SJCRH30 (cell line): ENCODE data around the gene ATG4C. TPM values are rescaled to one million over a fixed set of nuclear protein-coding genes. Genes with fewer than 3 reads are reported as not detected.
A peak's percentile ranks its signal among the peaks of the same experiment; 100 is the strongest.
"Not testable (repeated sequence)": the region's sequence is repeated elsewhere in the genome, so short reads cannot be mapped to it uniquely, and the experiment has no call there.

Source experiments
- DNase-seq, 2 experiments: peaks; one replicate each; pipeline ENCODE4 v3.0.0-alpha.2; 2015 to 2020
- H3K27ac ChIP-seq: fragments of 250-450 bp; sonication (Bioruptor Pico); 2 replicates; pipeline ENCODE4 v1.5.1; 2020; ENCODE audit warnings: mild to moderate bottlenecking, moderate library complexity
- H3K27me3 ChIP-seq: fragments of 250-450 bp; sonication (Bioruptor Pico); 2 replicates; pipeline ENCODE4 v1.5.1; 2020; ENCODE audit warnings: mild to moderate bottlenecking, moderate library complexity
- H3K36me3 ChIP-seq: fragments of 250-450 bp; sonication (Bioruptor Pico); 2 replicates; pipeline ENCODE4 v1.5.1; 2020; ENCODE audit warnings: mild to moderate bottlenecking, moderate library complexity
- H3K4me1 ChIP-seq: fragments of 250-450 bp; sonication (Bioruptor Pico); 2 replicates; pipeline ENCODE4 v1.5.1; 2020; ENCODE audit warnings: mild to moderate bottlenecking, moderate library complexity
- H3K4me3 ChIP-seq: fragments of 250-450 bp; sonication (Bioruptor Pico); 2 replicates; pipeline ENCODE4 v1.5.1; 2020; ENCODE audit warnings: mild to moderate bottlenecking, moderate library complexity
- H3K9me3 ChIP-seq: fragments of 250-450 bp; sonication (Bioruptor Pico); replicated peaks from 2 replicates; pipeline ENCODE4 v1.5.1; 2020; ENCODE audit warnings: mild to moderate bottlenecking, moderate library complexity
- total RNA-seq: library from RNA; depleted of rRNA; stranded (reverse); fragments of >200 nt; shearing (Covaris generic); gene quantifications from 2 replicates; pipeline ENCODE4 v1.2.3, GENCODE V29; 2014

The ATG4C gene
- total RNA-seq, 1 experiment from 2014 or later, result 31.7 TPM

DNA sequence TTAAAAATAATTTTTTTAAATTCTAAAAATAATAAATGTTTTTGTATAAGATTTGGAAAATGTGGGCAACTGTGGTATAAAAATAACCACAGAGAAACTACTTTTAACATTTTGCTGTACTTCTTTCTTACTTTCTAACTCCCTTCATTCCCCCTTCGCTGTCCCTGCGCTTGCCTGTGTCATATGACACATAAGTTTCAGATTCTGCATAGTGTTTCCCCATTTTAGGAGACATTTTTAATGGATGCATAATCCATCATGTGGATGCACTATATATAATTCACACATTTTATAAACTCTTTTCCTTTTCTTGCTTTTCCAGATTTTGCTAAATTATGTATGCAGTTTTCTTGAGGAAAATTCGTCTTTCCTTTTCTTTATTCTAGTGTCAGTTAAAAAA is 16.3 kb downstream of the ATG4C start:
- peaks cover 4% of the 10 kb centered on the region; the same call in 1 of the 2 replicates for H3K4me1 ChIP-seq
- no peak overlapping the region for H3K4me3 ChIP-seq
- 0 out of 2 replicates have a peak, but pooled peaks cover 2% of the 10 kb centered on the region for H3K36me3 ChIP-seq
- H3K27ac ChIP-seq, result no peak overlapping the region
- no peaks in the 10 kb centered on the region for H3K9me3 ChIP-seq
- DNase-seq, result no peak
- H3K27me3 ChIP-seq, result no peaks in the 10 kb centered on the region

GRCh38 chr1:62800825-62801306 is 16.9 kb downstream of the ATG4C start:
- Histone ChIP-seq H3K9me3 (no peaks in the 10 kb centered on the region), H3K4me3 (no peak overlapping the region), H3K27ac (no peak overlapping the region), H3K36me3 (peaks cover 5% of the 10 kb centered on the region; the same call in 1 of the 2 replicates), H3K4me1 (peaks cover 4% of the 10 kb centered on the region; the same call in 1 of the 2 replicates), H3K27me3 (no peaks in the 10 kb centered on the region)
- no peak for DNase-seq

GRCh38 chr1:62809788-62810187 is 25.9 kb downstream of the ATG4C start:
- H3K4me1 ChIP-seq, result 0 out of 2 replicates have a peak, but pooled peaks cover 8% of the 10 kb centered on the region
- DNase-seq, result no peak
- 0 out of 2 replicates have a peak, but pooled peaks cover 4% of the 10 kb centered on the region for H3K9me3 ChIP-seq
- H3K27ac ChIP-seq, result no peak overlapping the region
- peaks cover 21% of the 10 kb centered on the region for H3K36me3 ChIP-seq
- H3K4me3 ChIP-seq, result no peak overlapping the region
- H3K27me3 ChIP-seq, result no peaks in the 10 kb centered on the region

DNA sequence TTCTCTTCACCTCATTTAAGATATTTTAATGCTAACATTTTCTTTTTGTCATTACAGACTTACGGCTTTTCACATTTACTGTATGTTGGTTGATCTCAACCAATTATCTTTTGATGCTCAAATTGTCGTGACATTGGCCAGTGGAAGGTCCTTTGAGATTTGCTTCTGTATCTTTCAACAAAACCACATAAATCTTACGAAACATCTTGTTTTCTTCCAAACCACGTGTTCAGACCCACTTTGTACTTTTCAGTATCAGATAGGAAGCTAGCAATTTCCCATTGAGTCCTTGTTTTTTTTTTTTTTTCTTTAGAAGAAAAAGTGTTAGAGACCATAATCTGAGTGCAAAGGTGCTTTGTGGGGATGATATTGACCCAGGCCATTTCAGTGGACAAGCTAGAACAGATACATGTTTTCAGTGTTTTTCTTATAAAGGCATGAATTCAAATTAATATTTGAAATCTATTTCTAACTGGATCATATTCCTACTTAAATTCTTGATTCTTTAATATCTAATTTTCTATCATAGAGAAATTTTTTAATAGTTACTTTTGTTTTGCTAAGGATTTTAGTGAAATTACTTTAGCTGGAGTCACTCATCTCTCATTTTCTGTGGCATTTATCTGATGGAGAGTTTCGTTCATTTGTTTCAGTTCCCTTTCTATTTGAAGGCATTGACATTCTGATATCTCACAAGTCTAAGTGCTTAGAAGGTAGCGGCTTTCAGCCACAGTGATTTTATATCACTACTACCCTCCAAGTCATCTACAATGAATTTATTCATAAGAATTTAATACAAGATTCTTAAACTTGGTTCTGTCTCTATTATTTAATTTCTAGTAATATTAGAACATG is 26.7 kb downstream of the ATG4C start:
- no peak for DNase-seq
- H3K27ac ChIP-seq, result no peak overlapping the region

DNA sequence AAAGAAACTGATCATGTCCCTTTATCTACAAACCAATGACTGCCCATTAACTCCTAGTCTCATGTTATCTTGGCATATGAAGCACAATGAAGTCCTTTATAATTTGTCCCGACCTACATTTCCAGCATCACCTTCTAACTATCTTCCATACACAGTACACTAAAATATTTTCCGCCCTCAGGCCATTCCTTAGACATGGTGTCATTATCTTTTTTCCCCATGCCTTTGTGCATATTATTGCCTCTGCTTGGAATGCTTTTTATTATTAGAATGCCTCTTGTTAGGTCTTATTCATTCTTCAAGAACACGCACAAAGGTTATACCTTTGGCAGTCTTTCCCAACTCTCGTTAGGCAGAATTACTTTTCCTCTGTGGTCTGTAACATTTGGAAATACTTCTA is 39.6 kb downstream of the ATG4C start:
- DNase-seq, result no peak
- H3K4me1 ChIP-seq, result no peaks in the 10 kb centered on the region
- no peaks in the 10 kb centered on the region for H3K9me3 ChIP-seq
- no peaks in the 10 kb centered on the region for H3K27me3 ChIP-seq
- 0 out of 2 replicates have a peak, but pooled peaks cover 2% of the 10 kb centered on the region for H3K36me3 ChIP-seq
- H3K27ac ChIP-seq, result no peak overlapping the region
- H3K4me3 ChIP-seq, result no peak overlapping the region

More for the DNA sequence above, 26.7 kb downstream of the ATG4C start:
- no peak overlapping the region for H3K4me3 ChIP-seq
- H3K9me3 ChIP-seq, result 0 out of 2 replicates have a peak, but pooled peaks cover 4% of the 10 kb centered on the region
- H3K36me3 ChIP-seq, result peaks cover 20% of the 10 kb centered on the region
- 0 out of 2 replicates have a peak, but pooled peaks cover 8% of the 10 kb centered on the region for H3K4me1 ChIP-seq
- no peaks in the 10 kb centered on the region for H3K27me3 ChIP-seq

DNA sequence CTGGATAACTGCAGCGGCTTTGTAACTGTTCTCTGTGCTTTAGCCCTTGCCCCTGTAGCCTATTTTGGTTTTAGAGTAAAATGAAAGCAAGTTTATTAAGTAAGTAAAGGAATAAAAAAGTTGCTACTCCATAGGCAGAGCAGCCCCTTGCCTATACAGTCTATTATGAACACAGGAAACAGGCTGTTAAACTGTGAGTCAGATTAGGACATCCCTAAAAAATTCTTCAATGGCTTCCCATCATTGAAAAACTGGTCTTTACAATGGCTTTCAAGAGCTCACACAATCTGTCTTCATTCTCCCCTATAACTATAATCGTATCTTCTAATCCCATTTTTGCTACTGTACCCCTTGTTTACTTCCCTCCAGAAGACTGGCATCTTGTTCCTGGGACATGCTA is 43.0 kb downstream of the ATG4C start:
- H3K27me3 ChIP-seq, result no peaks in the 10 kb centered on the region
- no peak overlapping the region for H3K27ac ChIP-seq
- no peak overlapping the region for H3K4me3 ChIP-seq
- no peaks in the 10 kb centered on the region for H3K9me3 ChIP-seq
- DNase-seq, result no peak
- no peaks in the 10 kb centered on the region for H3K4me1 ChIP-seq
- 0 out of 2 replicates have a peak, but pooled peaks cover 2% of the 10 kb centered on the region for H3K36me3 ChIP-seq

DNA sequence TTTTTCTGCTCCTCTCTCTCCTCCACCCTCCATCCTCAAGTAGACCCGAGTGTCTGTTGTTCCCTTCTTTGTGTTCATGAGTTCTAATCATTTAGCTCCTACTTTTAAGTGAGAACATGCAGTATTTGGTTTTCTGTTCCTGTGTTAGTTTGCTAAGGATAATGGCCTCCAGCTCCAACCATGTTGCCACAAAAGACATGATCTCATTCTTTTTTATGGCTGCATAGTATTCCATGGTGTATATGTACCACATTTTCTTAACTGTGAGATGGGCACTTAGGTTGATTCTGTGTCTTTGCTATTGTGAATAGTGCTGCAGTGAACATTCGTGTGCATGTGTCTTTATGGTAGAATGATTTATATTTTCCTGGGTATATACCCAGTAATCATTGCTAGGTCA is 43.9 kb downstream of the ATG4C start:
- H3K27ac ChIP-seq, H3K27me3 ChIP-seq, H3K4me3 ChIP-seq, H3K9me3 ChIP-seq, DNase-seq, H3K4me1 ChIP-seq, H3K36me3 ChIP-seq: not testable (repeated sequence)

- no peak for DNase-seq
- Histone ChIP-seq H3K4me1 (no peaks in the 10 kb centered on the region), H3K9me3 (no peaks in the 10 kb centered on the region), H3K4me3 (no peak overlapping the region), H3K27me3 (no peaks in the 10 kb centered on the region), H3K27ac (no peak overlapping the region), H3K36me3 (0 out of 2 replicates have a peak, but pooled peaks cover 2% of the 10 kb centered on the region)
These were observed 48.3 kb downstream of the ATG4C start for GRCh38 chr1:62832276-62832675.

DNA sequence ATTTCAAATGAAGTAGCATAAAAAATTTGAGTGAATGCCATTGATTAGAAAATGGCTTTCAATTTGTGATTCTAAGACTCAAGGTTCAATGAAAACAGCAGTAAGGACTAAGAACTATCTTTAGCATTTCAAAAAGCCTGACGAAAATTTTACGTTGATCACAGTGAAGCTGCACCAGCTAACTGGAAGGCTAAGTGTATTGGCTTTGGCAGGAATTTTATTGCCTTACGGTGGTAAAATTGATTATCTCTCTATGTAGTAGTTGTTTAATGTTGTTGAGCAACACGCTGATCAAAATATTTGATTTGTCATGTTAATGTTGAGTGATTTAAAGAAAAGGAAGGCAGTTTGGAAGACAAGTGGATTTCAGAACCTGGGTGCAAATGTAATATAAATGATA is 49.6 kb downstream of the ATG4C start:
- H3K9me3 ChIP-seq, result no peaks in the 10 kb centered on the region
- H3K27ac ChIP-seq, result no peak overlapping the region
- no peak for DNase-seq
- no peak overlapping the region for H3K4me3 ChIP-seq
- H3K36me3 ChIP-seq, result no peaks in the 10 kb centered on the region
- H3K4me1 ChIP-seq, result no peaks in the 10 kb centered on the region
- no peaks in the 10 kb centered on the region for H3K27me3 ChIP-seq

DNA sequence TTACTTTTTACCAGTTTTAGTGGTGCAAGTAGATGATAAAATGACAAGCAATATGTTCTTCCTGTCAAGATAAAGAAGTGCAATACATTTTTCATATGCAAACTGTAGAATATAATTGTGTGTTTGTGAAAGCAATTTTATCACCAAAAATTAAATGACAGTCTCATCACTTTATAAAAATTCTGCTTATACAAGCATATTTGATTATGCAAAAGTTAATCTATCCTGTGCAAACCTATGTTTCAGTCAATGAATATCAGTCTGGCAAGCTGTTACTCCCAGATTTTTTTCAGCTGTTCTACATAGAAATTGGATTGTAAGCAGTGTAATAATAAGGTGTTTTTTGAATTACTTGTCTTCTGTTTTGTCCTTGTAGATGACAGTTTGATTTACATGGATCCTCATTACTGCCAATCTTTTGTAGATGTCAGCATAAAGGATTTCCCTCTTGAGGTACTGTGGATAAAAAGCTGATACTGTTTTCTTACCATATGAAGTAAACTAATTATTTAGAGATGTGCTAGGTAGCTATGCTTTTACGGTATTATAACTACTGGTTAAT is 50.5 kb downstream of the ATG4C start:
- Histone ChIP-seq H3K9me3 (no peaks in the 10 kb centered on the region), H3K27me3 (no peaks in the 10 kb centered on the region), H3K4me3 (no peak overlapping the region), H3K4me1 (no peaks in the 10 kb centered on the region), H3K27ac (no peak overlapping the region), H3K36me3 (no peaks in the 10 kb centered on the region)
- DNase-seq, result no peak

GRCh38 chr1:62836856-62837540 is 53.1 kb downstream of the ATG4C start:
- Histone ChIP-seq H3K27ac (no peak overlapping the region), H3K4me1 (no peaks in the 10 kb centered on the region), H3K4me3 (no peak overlapping the region), H3K36me3 (no peaks in the 10 kb centered on the region), H3K9me3 (no peaks in the 10 kb centered on the region), H3K27me3 (no peaks in the 10 kb centered on the region)
- no peak for DNase-seq

DNA sequence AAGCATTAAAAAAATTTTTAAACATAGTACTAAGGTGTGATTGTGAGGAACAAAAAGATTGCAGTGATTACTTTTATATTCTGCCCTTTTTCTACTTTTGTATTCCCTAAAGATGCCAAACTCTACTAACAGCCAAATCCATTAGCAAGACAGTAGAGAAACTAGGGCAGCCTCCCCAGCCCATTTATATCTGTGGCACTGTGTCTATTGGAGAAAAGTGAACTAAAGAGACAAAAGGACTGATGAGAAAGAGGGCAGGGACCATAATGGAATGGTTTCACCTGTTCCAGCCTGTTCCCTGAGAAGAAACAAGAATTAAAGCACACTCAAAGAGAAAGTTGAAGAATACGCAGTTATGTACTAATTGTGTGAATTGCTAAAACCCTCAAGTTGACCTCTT is 56.6 kb downstream of the ATG4C start:
- no peak overlapping the region for H3K4me3 ChIP-seq

GRCh38 chr1:62841587-62842169 is 57.7 kb downstream of the ATG4C start:
- Histone ChIP-seq H3K9me3 (no peaks in the 10 kb centered on the region), H3K4me1 (no peaks in the 10 kb centered on the region), H3K4me3 (no peak overlapping the region), H3K27me3 (no peaks in the 10 kb centered on the region), H3K27ac (no peak overlapping the region), H3K36me3 (peaks cover 2% of the 10 kb centered on the region)
- peak; percentile 19 to 84 for DNase-seq

More for the DNA sequence above, 56.6 kb downstream of the ATG4C start:
- Histone ChIP-seq H3K27ac (no peak overlapping the region), H3K36me3 (peaks cover 2% of the 10 kb centered on the region; the same call in 1 of the 2 replicates), H3K4me1 (no peaks in the 10 kb centered on the region), H3K27me3 (no peaks in the 10 kb centered on the region), H3K9me3 (no peaks in the 10 kb centered on the region)
- no peak for DNase-seq

GRCh38 chr1:62844030-62844429 is 60.1 kb downstream of the ATG4C start:
- no peaks in the 10 kb centered on the region for H3K27me3 ChIP-seq
- H3K9me3 ChIP-seq, result no peaks in the 10 kb centered on the region
- H3K4me1 ChIP-seq, result no peaks in the 10 kb centered on the region
- no peak for DNase-seq
- no peak overlapping the region for H3K4me3 ChIP-seq
- peaks cover 2% of the 10 kb centered on the region for H3K36me3 ChIP-seq
- no peak overlapping the region for H3K27ac ChIP-seq
